Activated CD8-positive, alpha-beta T cell treated with anti-CD3 and anti-CD28 coated beads for 36 hours (primary cell): Measurements from ENCODE around the gene ADAM22. TPM values are rescaled to one million over a fixed set of nuclear protein-coding genes. Genes with fewer than 3 reads are reported as not detected.

Source experiments
- ATAC-seq: fragments of 200-7000 bp; cut with Tn5 transposase; one replicate; pipeline ENCODE4 v1.10.0; 2021; ENCODE audit warnings: mild to moderate bottlenecking, moderate library complexity
- CTCF ChIA-PET: fragments of 350-600 bp; sonication (Branson Sonifier 250); formaldehyde crosslinking; loops from one replicate; lab custom pipeline; 2021; ENCODE audit warnings: antibody characterized with exemption; lab: Charles Lee
- POLR2A ChIA-PET: fragments of 350-600 bp; sonication (Branson Sonifier 250); formaldehyde crosslinking; loops from one replicate; lab custom pipeline; 2021; ENCODE audit warnings: antibody characterized with exemption; lab: Charles Lee
- DNase-seq: peaks from one replicate; pipeline ENCODE4 v3.0.0-alpha.2; 2020
- H3K27ac Mint-ChIP-seq: one replicate; pipeline ENCODE4 v1.8.0; 2021; ENCODE audit warnings: mild to moderate bottlenecking, mixed read lengths
- H3K27me3 Mint-ChIP-seq: one replicate; pipeline ENCODE4 v1.8.0; 2021; ENCODE audit warnings: mixed read lengths
- H3K36me3 Mint-ChIP-seq: one replicate; pipeline ENCODE4 v1.8.0; 2021; ENCODE audit warnings: low read depth, mixed read lengths
- H3K4me1 Mint-ChIP-seq: one replicate; pipeline ENCODE4 v1.8.0; 2021; ENCODE audit warnings: low read depth, mixed read lengths
- H3K4me3 Mint-ChIP-seq: one replicate; pipeline ENCODE4 v1.8.0; 2021; ENCODE audit warnings: mild to moderate bottlenecking, moderate library complexity, mixed read lengths
- H3K9me3 Mint-ChIP-seq: one replicate; pipeline ENCODE4 v1.8.0; 2021; ENCODE audit warnings: mixed read lengths
- intact Hi-C: fragments of 100-400 bp; cut with micrococcal nuclease; formaldehyde crosslinking; loops from one replicate; pipeline ENCODE4 v1.10.0; 2022
- total RNA-seq, 2 experiments: library from RNA; stranded (reverse); gene quantifications; one replicate each; pipeline ENCODE4 v1.2.3, GENCODE V29; 2021
- TF ChIP-seq, protein P1 (sequence below): fragments of 200-600 bp; IDR thresholded peaks from one replicate; pipeline ENCODE4 v1.8.0; 2022; ENCODE audit warnings: antibody characterized with exemption, mild to moderate bottlenecking

The ADAM22 gene
- total RNA-seq, 2 experiments from 2014 or later, result 2.3 to 3.0 TPM

DNA sequence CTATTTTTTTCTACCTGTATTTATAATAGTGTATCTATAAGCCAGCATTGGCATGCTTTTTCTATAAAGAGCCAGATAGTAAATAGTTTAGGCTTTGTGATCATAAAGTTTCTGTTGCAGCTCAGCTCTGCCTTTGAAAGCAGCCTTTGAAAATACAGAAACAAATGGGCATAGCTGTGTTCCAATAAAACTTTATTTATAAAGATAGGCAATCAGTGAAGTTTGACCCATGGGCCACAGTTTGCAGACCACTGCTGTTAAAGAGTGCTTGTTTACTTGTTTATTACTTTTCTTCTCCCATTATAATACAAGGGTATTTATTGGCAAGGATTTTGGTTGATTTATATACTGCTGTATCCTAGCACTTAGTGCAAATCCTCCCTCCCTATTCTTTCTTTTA, 213.3 kb downstream of the ADAM22 start:
- no peak for DNase-seq
- no peaks in the 10 kb centered on the region for H3K9me3 Mint-ChIP-seq
- CTCF ChIA-PET, result no interaction called here
- ATAC-seq, result no peak
- H3K4me3 Mint-ChIP-seq, result no peak overlapping the region
- POLR2A ChIA-PET, result no interaction called here
- H3K27ac Mint-ChIP-seq, result no peak overlapping the region
- H3K4me1 Mint-ChIP-seq, result no peaks in the 10 kb centered on the region
- TF ChIP-seq, protein P1, sequence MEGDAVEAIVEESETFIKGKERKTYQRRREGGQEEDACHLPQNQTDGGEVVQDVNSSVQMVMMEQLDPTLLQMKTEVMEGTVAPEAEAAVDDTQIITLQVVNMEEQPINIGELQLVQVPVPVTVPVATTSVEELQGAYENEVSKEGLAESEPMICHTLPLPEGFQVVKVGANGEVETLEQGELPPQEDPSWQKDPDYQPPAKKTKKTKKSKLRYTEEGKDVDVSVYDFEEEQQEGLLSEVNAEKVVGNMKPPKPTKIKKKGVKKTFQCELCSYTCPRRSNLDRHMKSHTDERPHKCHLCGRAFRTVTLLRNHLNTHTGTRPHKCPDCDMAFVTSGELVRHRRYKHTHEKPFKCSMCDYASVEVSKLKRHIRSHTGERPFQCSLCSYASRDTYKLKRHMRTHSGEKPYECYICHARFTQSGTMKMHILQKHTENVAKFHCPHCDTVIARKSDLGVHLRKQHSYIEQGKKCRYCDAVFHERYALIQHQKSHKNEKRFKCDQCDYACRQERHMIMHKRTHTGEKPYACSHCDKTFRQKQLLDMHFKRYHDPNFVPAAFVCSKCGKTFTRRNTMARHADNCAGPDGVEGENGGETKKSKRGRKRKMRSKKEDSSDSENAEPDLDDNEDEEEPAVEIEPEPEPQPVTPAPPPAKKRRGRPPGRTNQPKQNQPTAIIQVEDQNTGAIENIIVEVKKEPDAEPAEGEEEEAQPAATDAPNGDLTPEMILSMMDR, result no peak
- no peaks in the 10 kb centered on the region for H3K27me3 Mint-ChIP-seq
- intact Hi-C loops, result no loop called here
- no peaks in the 10 kb centered on the region for H3K36me3 Mint-ChIP-seq

DNA sequence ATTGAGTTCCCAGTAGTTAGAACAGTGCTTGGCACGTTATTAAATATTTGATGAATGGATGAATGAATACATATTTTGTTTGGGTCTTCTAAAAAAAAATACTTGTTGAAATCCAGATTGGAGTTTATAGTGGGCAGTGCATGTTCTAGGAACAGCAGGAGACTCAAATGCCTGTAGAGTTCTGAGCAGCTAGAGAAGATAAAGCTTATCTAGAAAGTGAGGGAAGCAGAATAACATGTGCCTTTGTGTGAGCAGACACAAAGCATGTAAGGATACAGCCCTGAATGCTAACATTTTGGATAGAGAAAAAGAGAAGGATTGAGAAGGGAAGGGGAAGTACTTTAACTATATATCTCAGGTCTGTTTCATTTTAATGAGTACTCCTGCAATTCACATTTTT, 213.9 kb downstream of the ADAM22 start:
- CTCF ChIA-PET, result no interaction called here
- TF ChIP-seq, protein P1, result no peak
- Mint-ChIP-seq H3K4me3 (no peak overlapping the region), H3K4me1 (no peaks in the 10 kb centered on the region), H3K36me3 (peaks cover 2% of the 10 kb centered on the region), H3K9me3 (no peaks in the 10 kb centered on the region), H3K27me3 (no peaks in the 10 kb centered on the region), H3K27ac (no peak overlapping the region)
- no peak for ATAC-seq
- intact Hi-C loops, result no loop called here
- DNase-seq, result no peak
- POLR2A ChIA-PET, result no interaction called here

DNA sequence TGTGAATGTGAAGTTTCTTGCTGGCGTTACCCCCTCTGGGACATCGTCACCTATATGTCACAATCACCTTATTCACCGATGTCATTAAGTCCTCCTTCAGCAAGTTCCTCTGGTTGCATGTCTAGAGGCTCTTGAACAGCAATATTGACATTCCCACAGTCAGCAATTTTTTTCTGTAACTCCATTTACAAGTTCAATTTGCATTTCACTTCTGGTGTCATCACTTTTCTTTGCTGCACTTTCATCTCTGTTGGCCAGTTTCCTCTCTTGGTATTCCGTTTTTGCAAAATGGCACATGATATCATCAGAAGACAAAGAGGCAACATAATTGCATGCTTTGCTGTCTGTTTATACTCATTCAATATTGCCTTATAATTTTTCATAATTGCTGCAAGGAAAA, 216.0 kb downstream of the ADAM22 start:
- intact Hi-C loops, result no loop called here
- Mint-ChIP-seq H3K27ac (no peak overlapping the region), H3K4me1 (no peaks in the 10 kb centered on the region), H3K4me3 (no peak overlapping the region), H3K36me3 (peaks cover 10% of the 10 kb centered on the region), H3K27me3 (no peaks in the 10 kb centered on the region), H3K9me3 (no peaks in the 10 kb centered on the region)
- TF ChIP-seq, protein P1, result no peak
- ChIA-PET POLR2A (no interaction called here), CTCF (interaction anchor here (1.0 kb wide), 1 partner anchor 20 kb away, joined by 5 read pairs; no protein-coding TSS in a partner anchor)
- ATAC-seq (no peak), DNase-seq (no peak)

DNA sequence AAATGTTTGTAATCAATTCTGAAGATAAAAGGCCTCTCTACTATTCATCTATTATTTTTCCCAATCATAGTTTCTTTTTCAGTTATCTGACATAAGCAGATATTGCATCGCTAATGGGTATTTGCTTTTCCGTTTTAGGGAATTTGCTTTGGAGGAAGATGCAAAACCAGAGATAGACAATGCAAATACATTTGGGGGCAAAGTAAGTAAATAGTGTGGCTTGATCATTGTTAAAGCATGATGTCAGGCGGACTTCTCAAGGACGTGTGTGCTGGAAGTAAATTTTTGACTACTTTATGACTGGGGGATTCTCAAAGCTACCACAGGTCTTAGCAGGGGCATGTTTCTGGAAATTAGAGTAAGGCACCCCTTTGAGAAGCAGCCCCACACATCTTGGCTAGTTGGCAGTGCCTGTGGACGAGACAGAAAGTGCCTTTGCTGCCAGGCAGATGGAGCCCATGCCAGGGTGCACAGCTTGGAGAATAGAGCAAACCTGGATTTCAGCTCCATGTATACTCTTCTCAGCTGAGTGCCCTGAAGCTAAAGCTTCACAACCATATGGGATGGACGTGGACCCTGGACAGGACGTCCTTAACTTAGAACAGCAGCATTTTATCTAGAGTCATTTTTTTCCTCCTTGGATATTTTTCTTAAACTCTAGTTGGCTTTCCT, 217.2 kb downstream of the ADAM22 start:
- Mint-ChIP-seq H3K4me1 (no peaks in the 10 kb centered on the region), H3K27me3 (no peaks in the 10 kb centered on the region), H3K27ac (no peak overlapping the region), H3K9me3 (no peaks in the 10 kb centered on the region), H3K4me3 (no peak overlapping the region), H3K36me3 (peaks cover 10% of the 10 kb centered on the region)
- intact Hi-C loops, result no loop called here
- ChIA-PET POLR2A (no interaction called here), CTCF (no interaction called here)
- TF ChIP-seq, protein P1, result no peak
- no peak for DNase-seq
- ATAC-seq, result no peak

DNA sequence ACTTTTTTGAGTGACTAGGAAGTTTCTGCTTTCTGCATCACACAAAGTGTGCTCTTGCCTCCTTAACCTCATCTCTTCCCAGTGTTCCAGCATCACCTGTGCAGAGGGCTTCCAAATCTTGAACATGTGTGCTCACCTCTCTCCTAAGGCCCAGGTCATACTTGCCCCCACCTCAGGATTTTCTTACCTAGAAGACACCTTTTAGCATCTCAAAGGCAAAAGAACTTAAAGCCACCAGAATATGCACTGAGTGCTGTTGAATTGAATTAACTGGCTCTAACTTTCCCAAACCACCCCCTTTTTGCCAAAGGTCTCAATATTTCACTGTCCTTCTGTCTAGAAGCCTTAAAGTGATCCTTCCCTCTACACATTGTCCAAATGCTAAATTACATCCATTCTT, 219.3 kb downstream of the ADAM22 start:
- Mint-ChIP-seq H3K27ac (no peak overlapping the region), H3K27me3 (no peaks in the 10 kb centered on the region), H3K9me3 (peaks cover 5% of the 10 kb centered on the region), H3K36me3 (peaks cover 26% of the 10 kb centered on the region), H3K4me1 (no peaks in the 10 kb centered on the region), H3K4me3 (no peak overlapping the region)
- ATAC-seq (no peak), DNase-seq (no peak)
- ChIA-PET CTCF (no interaction called here), POLR2A (no interaction called here)
- TF ChIP-seq, protein P1, result no peak
- intact Hi-C loops, result no loop called here
